Stimulated activated CD4-positive, alpha-beta T cell treated with anti-CD3 and anti-CD28 coated beads, TNF-alpha, amount 100 ng/mL, for 4 hours (primary cell): ENCODE results near the gene MRPS10.
"Not testable (repeated sequence)": the region's sequence is repeated elsewhere in the genome, so short reads cannot be mapped to it uniquely, and the experiment has no call there.

Experiments
- DNase-seq, 3 experiments: peaks; one replicate each; pipeline ENCODE4 v3.0.0-alpha.2; 2020; ENCODE audit warnings: low read depth in 3 of 3

MRPS10 gene

DNA sequence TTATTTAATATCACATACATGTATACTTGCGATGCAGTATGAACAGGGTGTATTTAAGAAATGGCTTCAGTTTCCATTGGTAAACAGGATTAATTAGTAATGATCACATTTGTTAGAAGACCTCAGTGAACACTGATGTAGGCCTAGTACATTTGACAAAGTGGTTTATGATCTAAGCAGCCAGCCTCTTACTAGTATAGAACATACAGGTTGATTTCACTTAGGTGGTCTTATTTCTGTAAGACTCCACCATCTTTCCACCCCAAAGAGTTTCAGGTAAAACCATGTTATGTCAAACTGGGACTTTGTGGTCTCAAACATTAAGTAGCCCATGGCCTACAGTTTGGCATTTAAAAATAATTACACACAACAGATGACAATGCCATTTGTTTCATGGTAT is 20.2 kb upstream of the MRPS10 start:
- no peak for DNase-seq

DNA sequence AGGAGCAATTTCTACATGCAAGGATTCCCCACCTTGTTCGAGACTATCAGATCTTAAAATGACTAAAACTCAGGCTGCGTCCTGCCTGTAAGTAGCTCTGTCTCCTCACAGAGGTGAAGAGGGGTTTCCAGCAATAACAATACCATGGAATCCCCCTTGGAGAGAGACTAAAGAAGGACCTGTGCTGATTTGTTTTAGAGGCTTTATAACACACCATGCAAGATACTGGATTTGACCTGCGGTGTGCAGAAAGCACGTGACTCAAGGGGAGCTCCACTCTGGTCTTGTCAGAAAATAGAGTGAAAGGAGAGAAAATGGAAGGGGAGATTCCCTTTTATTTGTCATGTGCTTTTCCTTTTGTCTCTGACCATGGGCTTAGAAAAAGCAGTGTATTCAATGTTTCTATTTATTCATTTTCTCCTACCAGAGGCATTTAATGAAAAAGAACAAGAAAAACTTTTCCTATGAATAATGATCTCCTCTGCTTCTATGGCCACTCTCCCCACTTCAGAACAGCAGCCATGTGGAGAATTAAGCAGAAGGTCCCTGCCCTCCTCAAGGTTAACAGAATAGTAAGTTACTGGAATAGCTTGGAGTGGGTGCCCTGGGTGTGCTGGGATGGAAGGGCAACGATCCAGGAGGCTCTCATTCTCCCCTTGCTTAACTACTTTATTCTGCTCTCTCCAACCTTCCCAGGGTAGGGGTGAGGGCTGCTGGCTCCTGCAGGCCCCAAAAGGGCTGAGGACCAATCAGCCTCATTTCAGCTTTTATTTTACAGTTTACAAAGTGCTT is 19.2 kb upstream of the MRPS10 start:
- no peak for DNase-seq

DNA sequence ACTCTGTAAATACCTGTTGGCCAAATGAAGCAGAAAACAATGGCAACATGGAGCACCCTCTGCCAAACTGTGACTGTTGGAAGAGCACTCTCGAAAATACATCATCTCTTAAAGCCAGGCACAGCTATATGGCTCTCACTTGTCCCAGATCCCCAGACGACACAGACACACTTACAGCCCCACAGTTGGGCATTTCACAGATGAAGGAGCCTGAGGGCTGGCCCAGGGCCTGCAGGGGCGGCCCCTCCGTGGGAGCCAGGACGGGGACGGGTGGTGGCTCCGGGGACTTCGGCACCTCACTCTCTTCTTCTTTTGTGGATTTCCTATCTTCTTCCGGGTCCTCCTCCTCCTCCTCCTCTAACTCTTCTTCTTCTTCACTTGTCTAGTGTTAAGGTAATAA is 18.4 kb upstream of the MRPS10 start:
- DNase-seq, result no peak

DNA sequence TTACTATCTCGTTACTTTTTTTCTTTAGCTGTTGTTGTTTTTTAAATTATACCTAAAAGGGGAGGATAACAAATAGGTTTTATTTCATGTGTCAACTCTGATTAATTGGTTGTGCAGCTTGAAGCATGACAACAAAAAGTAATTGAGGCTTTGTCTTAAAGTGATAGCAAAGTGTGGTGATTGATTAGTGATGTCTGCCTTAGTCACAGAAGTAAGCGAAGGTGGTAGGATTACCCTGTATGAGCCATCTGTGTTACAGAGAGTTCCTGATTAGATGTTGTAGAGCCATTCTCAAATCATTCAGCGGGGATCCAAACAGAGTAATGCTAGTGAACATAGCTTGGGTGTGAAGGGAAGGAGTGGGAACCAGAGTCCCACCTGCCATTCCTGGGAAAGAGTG is 14.4 kb upstream of the MRPS10 start:
- DNase-seq, result no peak

DNA sequence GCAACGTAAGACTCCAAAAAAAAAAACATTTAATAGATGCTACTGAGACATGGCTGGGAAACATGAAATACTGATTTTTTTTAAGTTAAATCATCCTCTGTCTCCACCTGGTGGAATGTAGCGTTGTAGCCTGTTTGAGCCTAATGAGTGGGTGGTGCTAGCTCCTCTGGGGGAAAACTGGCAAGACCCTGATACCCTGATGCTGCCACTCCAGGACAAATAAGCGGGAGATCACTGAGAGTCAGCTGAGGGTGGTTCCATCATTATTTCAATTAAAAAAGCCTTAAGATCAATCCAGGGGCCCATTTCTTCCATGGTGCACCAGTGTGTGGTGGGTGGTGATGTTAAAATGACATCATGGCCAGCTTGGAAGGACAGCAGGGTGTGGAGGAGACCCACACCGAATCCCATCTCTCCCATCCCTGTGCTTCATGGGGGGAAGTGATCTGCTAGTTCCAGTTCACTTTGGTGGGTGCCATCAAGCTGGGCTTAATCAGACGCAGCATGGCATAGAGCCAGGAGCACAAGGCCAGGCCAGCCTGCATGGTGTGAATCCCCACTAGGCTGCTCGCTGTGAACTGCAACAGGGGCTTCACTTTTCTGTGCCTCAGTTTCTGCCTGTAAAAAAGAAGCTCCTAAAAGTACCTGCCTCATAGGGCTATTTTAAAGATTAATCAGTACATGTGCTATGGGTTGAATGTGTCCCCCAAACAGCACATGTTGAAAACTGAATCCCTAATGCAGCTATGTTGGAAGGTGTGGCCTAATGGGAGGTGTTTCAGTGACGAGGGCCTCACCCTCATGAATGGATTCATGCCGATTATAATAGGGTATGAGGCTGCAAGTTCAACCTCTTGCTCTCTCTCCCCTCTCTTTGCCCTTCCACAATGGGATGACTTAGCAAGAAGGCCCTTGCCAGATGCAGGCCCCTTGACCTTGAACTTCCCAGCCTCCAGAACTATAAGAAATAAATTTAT is 13.0 kb upstream of the MRPS10 start:
- DNase-seq, result no peak

DNA sequence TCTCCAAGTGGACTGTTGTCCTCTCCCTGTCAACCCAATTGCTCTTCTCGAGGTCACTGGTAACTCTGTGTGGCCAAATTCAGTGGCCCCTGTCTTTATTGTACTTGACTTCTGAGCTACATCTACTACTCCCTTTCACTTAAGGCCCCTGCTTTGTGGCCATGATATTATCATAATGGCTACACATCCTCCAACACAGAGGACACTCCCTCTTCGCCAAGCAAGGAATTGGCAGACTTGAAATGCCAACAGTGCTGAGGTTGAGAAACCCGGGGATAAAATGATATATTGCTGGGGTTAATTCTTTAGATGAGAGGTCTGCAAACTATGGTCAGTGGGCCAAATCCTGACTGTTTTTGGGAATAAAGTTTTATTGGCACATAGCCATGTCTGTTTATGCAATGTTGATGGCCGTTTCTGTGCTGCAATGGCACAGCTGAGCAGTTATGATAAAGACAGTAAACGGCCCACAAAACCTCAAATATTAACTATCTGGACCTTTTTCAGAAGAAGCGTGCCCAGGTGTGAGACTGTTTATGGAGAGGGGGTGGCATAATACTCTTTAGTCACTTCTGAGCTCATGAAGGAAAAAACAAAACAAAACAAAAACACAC is 12.0 kb upstream of the MRPS10 start:
- DNase-seq, result no peak

DNA sequence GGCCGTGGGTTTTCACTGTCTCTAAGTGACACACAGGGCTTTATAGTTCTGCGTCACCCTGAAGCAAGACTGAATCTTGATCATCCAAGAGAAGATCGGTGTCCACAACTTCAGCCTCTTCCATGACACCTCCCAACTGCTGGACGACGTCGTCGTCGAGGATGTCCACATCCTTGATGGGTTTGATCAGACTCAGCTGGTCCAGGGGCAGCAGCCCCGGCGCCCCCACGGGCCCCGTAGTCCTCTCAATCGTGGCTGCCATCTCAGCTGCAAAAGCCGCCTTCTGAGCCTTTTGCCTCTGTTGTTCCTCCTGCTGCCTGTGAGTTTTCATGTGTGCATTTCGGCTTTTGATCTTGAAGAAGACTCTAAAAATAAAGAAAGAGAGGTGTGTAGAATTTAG is 10.6 kb upstream of the MRPS10 start:
- no peak for DNase-seq

DNA sequence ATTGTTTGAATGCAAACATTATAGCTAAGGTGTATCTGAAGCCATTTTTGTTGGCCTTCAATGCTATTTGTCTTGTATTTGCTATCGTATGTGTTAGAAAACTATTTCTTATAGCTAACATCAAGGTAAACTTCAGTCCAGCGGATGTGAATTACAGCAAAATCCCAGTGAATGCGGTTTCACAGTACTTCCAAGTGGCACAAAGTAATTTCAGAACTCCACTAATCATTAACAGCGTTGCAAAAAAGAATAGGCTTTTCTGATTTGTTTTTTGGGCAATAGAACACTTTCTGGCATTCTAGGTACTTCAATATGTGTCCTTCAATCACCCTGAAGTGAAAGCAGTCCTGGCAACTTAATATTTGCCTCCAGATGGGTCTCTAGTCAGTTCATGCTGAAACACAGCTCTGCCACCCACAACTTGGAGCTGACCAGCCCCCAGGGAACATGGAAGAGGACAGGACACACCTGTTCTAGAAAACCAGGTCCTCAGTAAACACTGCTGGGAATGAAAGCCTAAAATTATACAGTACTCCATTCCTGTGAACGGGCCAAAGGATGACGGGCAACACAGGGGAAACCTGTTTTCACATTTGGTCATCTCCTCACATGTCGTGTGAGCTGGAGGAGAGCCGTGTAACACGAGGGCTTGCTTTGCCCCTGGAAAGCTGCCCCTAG is 9.7 kb upstream of the MRPS10 start:
- DNase-seq, result no peak

DNA sequence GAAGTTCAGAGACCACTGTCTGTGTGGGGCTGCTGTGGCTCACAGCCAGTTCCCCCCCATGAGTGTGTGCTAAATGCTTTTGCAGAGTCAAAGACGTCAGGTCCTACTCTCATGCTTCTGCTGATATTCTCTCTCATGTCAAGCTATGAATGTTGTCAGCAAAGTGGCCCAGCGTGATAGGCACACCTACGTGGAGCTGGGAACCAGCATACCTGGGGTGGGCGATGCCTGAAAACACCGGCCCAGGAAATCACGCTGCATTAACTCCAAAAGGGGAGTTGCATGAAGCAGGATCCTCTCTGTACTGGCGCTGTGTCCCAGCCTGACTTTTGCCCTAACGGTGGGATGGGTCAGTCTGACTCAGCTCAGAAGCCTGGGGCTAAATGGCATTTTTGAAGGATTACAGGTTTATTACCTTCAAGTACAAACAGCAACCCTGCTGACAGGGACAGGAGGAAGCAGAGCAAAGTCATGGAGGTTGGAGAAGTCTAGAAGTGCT is 9.0 kb upstream of the MRPS10 start:
- DNase-seq, result no peak

DNA sequence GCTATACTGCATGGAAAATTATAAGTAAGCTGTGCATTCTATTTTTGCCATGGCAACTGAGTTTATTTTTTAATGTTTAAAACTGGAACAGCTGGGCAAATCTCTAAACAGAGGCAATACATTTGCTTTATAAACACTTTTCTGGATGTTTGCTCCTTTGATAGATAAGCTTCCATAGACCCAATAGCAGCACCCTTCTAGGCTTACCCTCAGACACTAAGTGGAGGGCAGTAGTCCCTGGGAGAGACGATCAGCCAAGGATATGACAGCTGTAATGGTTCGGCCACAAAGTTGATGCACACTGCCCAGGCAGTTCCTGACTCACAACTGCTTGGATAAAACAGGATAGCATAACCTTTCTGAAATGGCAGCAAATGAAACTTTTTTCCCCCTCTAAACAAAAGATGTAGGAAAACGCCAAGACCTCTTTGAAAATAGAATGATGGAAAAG is 8.5 kb upstream of the MRPS10 start:
- DNase-seq, result no peak

DNA sequence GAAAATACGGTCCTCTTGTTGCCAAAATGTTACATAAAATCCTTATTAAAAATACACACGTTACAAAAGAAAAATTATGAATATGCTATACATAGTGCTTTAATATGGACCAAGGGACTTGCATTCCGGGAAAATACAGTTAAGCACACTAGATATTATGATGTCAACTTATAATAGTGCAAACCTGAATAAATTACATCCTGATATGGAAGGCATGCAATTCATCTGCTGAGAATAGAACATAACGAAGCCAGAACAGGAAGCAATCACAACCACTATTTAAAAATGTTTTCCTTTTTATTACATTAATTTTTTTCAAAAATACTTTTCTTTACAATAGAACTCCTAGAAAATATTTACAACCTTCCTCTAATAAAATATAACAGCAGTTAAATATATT is 7.8 kb upstream of the MRPS10 start:
- no peak for DNase-seq

DNA sequence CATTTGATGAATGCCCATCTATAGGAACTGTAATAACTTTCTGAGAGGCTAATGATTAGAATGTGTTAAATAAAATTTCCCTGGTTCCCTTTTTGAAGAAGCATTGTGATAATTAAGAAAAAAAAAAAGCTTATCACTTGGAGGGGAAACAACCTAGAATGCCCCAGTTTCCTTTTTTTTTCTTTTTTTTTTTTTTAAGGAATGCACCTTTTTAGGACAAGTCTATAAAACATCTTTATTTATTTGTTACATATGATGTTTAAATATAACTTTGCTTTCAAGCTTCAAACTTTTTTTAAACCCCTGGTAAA is 7.3 kb upstream of the MRPS10 start:
- DNase-seq, result no peak

DNA sequence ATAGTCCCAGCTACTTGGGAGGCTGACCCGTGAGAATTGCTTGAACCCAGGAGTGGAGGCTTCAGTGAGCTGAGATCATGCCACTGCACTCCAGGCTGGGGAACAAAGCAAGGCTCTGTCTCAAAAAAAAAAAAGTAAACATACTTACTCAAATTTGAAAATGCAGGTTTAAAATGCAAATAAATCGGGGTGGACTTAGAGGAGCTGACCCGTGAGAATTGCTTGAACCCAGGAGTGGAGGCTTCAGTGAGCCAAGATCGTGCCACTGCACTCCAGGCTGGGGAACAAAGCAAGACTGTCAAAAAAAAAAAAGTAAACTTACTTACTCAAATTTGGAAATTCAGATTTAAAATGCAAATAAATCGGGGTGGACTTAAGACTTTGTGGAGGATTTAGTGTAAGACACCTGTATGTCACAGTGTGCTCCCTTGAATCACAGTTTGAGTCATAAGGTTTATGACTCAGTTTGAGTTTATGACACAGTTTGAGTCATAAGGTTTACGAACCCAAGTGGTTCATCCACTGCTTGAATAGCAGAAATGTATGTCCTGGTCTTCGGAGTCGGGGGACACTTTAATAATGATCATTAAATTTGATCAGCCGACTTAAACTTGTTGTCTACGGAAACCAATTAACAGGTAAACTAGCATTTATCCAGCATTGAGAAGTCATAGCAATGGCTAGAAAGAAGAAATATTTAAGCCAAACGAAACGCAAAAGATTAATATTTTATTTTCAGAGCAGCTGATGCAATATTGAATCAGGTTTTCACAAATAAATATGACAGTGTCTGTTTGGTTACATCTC is 6.8 kb upstream of the MRPS10 start:
- DNase-seq, result no peak

DNA sequence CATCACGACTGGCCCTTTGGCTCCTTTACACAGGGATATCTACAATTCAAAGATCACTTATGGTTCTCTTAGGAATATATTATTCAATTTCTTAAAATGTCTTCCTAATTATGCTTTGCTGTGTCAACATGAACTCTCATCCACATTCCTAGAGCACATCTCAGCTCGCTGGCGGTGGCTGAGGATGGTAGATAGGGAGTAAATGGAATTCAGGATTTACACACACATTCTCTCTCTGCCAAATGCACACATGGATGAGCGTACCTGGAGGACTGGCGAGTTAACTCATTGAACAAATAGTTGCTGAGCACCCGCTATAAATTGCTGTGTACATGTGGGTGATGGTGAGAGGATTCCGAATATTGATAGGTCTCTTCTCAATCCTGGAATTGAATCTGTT is 4.8 kb upstream of the MRPS10 start:
- no peak for DNase-seq

DNA sequence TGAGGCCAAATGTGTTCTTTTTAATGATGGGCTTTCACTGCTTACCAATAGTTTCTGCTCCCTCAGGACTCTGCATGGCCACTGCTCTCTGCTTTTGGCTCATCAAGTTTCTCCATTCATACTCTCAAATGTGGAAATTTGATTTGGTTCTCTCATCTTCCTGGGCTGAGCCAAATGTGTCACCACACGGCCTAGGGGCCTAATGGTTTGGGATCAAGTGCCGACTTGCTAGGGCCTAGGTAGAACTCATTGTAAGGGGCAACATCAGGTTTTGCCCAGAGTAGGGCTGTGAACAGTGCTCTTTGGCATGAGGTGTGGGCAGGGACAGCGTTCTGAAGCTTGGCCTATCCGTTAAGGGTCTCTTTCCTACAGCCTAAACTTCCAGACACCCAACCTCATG is 3.9 kb upstream of the MRPS10 start:
- no peak for DNase-seq

DNA sequence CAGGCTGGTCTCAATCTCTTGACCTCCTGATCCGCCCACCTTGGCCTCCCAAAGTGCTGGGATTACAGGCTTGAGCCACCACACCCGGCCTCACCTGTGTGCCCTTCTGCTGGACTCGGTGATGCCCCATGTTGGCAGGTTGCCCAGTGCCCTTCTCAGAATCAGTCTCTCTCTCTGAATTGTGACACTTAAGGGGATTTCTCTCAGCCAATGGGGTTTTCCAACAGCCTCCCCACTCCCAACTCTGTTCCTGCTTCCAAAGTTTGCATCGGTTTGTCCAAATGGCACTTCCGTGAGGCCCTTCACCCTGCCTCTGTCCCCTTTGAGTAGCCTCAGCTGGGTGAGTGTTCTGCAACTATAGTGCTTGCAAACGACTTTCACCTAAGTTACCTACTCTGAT is 3.1 kb upstream of the MRPS10 start:
- no peak for DNase-seq

DNA sequence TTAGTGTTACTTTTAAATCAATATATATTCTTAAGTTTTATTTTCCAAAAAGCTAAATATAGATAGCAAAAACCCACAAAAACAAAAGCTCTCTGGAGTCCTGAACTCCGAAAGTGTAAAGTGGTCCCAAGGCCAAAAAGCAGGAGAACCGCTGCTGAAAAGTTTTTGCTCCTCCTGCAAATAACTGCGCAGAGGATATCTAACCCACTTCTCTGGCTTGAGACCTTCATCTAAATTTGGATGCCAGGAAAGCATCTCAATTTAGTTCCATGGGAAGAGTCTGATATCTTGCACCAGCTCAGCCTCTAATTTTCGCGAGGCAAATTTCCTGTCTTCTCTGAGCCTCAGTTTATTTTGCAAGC is 523 bp downstream of the MRPS10 start:
- no peak for DNase-seq

DNA sequence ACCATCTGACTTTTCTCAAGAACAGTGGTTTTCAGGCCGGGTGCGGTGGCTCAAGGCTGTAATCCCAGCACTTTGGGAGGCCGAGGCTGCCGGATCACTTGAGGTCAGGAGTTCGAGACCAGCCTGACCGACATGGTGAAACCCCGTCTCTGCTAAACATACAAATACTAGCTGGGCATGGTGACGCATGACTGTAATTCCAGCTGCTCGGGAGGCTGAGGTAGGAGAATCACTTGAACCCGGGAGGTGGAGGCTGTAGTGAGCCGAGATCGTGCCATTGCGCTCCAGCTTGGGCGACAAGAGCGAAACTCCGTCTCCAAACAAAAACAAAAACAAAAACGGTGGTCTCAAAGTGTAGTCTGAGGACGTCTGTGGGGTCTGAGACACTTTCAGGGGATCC is 1.2 kb downstream of the MRPS10 start:
- DNase-seq, result not testable (repeated sequence)

DNA sequence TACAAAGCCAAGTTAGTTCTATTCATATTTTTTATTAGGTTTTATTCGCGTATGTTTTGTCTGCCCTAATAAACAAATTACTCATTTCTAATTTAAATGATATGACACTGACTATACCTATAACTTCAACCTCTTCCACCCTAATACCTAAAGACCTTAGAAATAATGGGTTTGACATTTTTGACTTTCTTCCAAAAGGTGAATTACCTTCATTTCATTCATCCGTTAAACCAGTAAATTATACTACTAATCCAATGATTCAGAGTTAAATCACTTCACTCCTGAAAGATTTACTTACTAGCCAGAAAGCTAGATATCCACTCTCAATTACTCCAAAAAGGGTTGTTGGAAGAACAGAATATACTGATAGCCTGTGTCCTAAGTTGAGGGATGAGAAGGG is 5.2 kb downstream of the MRPS10 start:
- DNase-seq, result no peak

DNA sequence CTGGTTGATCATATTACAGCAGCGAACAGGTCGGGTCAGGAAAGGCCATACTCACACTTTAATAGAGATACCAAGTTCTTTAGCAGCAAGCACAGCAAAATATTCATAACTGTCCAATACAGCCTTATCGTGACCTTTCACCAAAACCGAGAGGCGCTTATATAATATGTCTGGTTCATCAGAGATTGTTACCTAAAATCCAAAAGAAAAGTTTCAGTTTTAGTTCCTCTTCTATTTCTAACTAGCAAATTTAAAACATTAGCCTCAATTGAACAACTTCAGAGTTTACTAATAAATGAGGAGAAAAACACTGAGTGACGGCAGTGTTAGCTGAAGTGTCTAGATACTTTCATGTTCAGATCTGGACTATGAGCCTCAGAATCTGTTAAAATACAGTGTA is 5.9 kb downstream of the MRPS10 start:
- no peak for DNase-seq

DNA sequence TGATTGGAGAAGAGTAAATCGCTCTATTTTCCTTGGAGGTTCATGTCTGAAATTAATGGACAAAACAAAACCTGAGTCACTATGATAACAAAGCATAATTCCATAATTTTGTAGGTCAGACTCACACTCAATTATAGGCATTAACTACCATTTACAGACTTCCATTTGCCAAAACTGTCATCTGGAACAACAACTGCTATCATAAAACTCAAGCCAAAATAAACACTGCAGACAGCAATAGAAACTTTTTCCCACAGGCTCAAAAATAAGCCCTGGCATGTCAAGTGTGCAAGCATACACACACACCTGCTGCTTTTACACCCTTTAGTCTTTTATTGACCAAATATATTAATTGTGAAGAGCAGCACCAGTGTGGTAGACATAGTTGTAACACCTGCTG is 7.1 kb downstream of the MRPS10 start:
- no peak for DNase-seq
